ENCODE measurements around the gene ING3. TPM values are rescaled to one million over a fixed set of nuclear protein-coding genes. Genes with fewer than 3 reads are reported as not detected.
A peak's percentile ranks its signal among the peaks of the same experiment; 100 is the strongest.
"Not testable (repeated sequence)": the region's sequence is repeated elsewhere in the genome, so short reads cannot be mapped to it uniquely, and the experiment has no call there.

The ING3 gene
- total and polyA plus RNA-seq, 9 of the 15 experiments (the other 6 are each of a cell fraction or from before 2014, with no cell fraction given) = 22.8 to 233 (median 50.4) TPM

GRCh38 chr7:120983592-120983991 is 33.0 kb downstream of the ING3 start:
- peaks cover 15 to 45% of the 10 kb centered on the region in 2 experiments for H3K4me1 ChIP-seq (replicated peaks in 1 of 2; ENCODE audit: control insufficient read depth in 2 of 2, insufficient read depth in 2 of 2, low read length in 2 of 2)
- FAIRE-seq; CTCF ChIA-PET (ENCODE audit: low intra/inter-chr PET ratio): not testable (repeated sequence)

GRCh38 chr7:120984406-120984805 is 33.8 kb downstream of the ING3 start:
- no peak for FAIRE-seq
- TF ChIP-seq SAFB (IDR thresholded peaks at IDR 0.05; ENCODE audit: borderline replicate concordance, low read depth, low read length) (no peak), STAT5A (IDR thresholded peaks at IDR 0.05; ENCODE audit: borderline replicate concordance, low read length) (peak; percentile 5; the same call in 1 of the 2 replicates), HMBOX1 (IDR thresholded peaks at IDR 0.05) (peak; percentile 76), BDP1 (IDR thresholded peaks at IDR 0.05; ENCODE audit: insufficient read depth, insufficient read length) (no peak), CBFA2T3 (IDR thresholded peaks at IDR 0.05) (peak; percentile 62), ELF1 (tag; IDR thresholded peaks at IDR 0.05) (peak; percentile 28; the same call in 1 of the 2 replicates)
- Histone ChIP-seq H3K79me2 (ENCODE audit: control insufficient read depth, insufficient read depth, low read length) (peaks cover 18% of the 10 kb centered on the region), H3K9me3 (replicated peaks; ENCODE audit: control insufficient read depth, insufficient read depth, low read depth, low read length) (no peaks in the 10 kb centered on the region), H3K4me1 (replicated peaks in 1 of 2; ENCODE audit: control insufficient read depth in 2 of 2, insufficient read depth in 2 of 2, low read length in 2 of 2) (peaks cover 16 to 45% of the 10 kb centered on the region in 2 experiments), H3K9ac (ENCODE audit: insufficient read depth in 1 of 2, low read depth in 2 of 2, low read length in 2 of 2) (peak overlapping the region in 1 of 2 experiments; percentile 5; a peak in 1 of 4 replicates), H2AFZ (ENCODE audit: low read depth, low read length) (peak overlapping the region; percentile 12; the same call in 1 of the 2 replicates), H3K9me1 (ENCODE audit: control insufficient read depth, insufficient read depth, low read length) (no peaks in the 10 kb centered on the region), H3K4me3 (no peak overlapping the region), H3K27me3 (ENCODE audit: control insufficient read depth in 2 of 2, insufficient read depth in 2 of 2, low read length in 2 of 2) (no peaks in the 10 kb centered on the region), H4K20me1 (replicated peaks; ENCODE audit: control insufficient read depth, insufficient read depth, low read length) (no peaks in the 10 kb centered on the region), H3K27ac (ENCODE audit: extremely low read depth, low read depth, low read length) (0 out of 3 replicates have a peak overlapping the region, but pooled peaks have one; percentile 6), H3K4me2 (ENCODE audit: insufficient read depth, low read length) (no peak overlapping the region), H3K36me3 (ENCODE audit: control insufficient read depth, insufficient read depth, low read length) (no peaks in the 10 kb centered on the region; the same call in 2 of the 3 replicates)
- ATAC-seq = no peak
- BruUV-seq (replicated peaks) = no TSS peak
- ChIA-PET POLR2A (interaction anchor here (0.7 to 1.0 kb wide), 3 partner anchors 16 to 115 kb away, joined by 3 read pairs; no protein-coding TSS in a partner anchor), CTCF (ENCODE audit: low intra/inter-chr PET ratio) (interaction anchor here (1.1 kb wide), 1 partner anchor 97 kb away, joined by 3 read pairs; no protein-coding TSS in a partner anchor)
- intact Hi-C loops (cut with micrococcal nuclease) = loop anchor here (10.0 kb wide), 2 partner anchors 410 to 560 kb away; partner anchors contain the start of gene FAM3C
- DNase-seq (ENCODE audit: extremely low read depth in 1 of 4, low spot score in 3 of 4) = peak in 2 of 4 experiments; percentile 54 to 56
- in situ Hi-C loops (cut with MboI) = no loop called here
- WGBS (ENCODE audit: insufficient coverage, low coverage, missing lambda C conversion rate) = 56% methylated on average over 3 of the region's 3 CpGs

More at GRCh38 chr7:120983592-120983991, 33.0 kb downstream of the ING3 start:
- in situ Hi-C loops (cut with MboI); POLR2A ChIA-PET; ATAC-seq; H3K9me1 ChIP-seq (ENCODE audit: control insufficient read depth, insufficient read depth, low read length); H4K20me1 ChIP-seq (replicated peaks; ENCODE audit: control insufficient read depth, insufficient read depth, low read length); H3K27me3 ChIP-seq (ENCODE audit: control insufficient read depth in 2 of 2, insufficient read depth in 2 of 2, low read length in 2 of 2); H3K4me3 ChIP-seq; H3K36me3 ChIP-seq (ENCODE audit: control insufficient read depth, insufficient read depth, low read length); H3K9me3 ChIP-seq (replicated peaks; ENCODE audit: control insufficient read depth, insufficient read depth, low read depth, low read length); H3K4me2 ChIP-seq (ENCODE audit: insufficient read depth, low read length); DNase-seq (ENCODE audit: extremely low read depth in 1 of 4, low spot score in 3 of 4); H2AFZ ChIP-seq (ENCODE audit: low read depth, low read length); H3K9ac ChIP-seq (ENCODE audit: insufficient read depth in 1 of 2, low read depth in 2 of 2, low read length in 2 of 2); H3K27ac ChIP-seq (ENCODE audit: extremely low read depth, low read depth, low read length); BruUV-seq (replicated peaks): not testable (repeated sequence)
- intact Hi-C loops (cut with micrococcal nuclease) = loop anchor here (10.0 kb wide), 2 partner anchors 411 to 561 kb away; partner anchors contain the start of gene FAM3C
- 0 out of 2 replicates have a peak, but pooled peaks have one; percentile 34 for TF ChIP-seq HDAC2 (IDR thresholded peaks at IDR 0.05)
- peak; percentile 72 for TF ChIP-seq BCOR (IDR thresholded peaks at IDR 0.05)
- TF ChIP-seq ZNF146 (CRISPR knock-in tag; IDR thresholded peaks at IDR 0.05; ENCODE audit: unreplicated experiment) = peak; percentile 35
- peak; percentile 60 to 65; a peak in 3 of 4 replicates for TF ChIP-seq KDM1A (IDR thresholded peaks at IDR 0.05)
- WGBS (ENCODE audit: insufficient coverage, low coverage, missing lambda C conversion rate) = 87% methylated on average over 5 of the region's 8 CpGs
- H3K79me2 ChIP-seq (ENCODE audit: control insufficient read depth, insufficient read depth, low read length) = peaks cover 10% of the 10 kb centered on the region
